ENCODE measurements around the gene NLK.

Gene NLK

GRCh38 chr17:28201315-28201714 lies 158.8 kb downstream of the NLK start:
- no peak for ATAC-seq
- TF ChIP-seq ZFP30 (CRISPR knock-in tag; IDR thresholded peaks at IDR 0.05) (no peak), ESRRG (CRISPR knock-in tag; IDR thresholded peaks at IDR 0.05) (no peak), CSRNP3 (CRISPR knock-in tag; IDR thresholded peaks at IDR 0.05) (no peak), BACH2 (CRISPR knock-in tag; IDR thresholded peaks at IDR 0.05; ENCODE audit: borderline replicate concordance) (no peak), CSDC2 (CRISPR knock-in tag; IDR thresholded peaks at IDR 0.05) (no peak), TSHZ2 (CRISPR knock-in tag; IDR thresholded peaks at IDR 0.05) (no peak), ZNF70 (CRISPR knock-in tag; IDR thresholded peaks at IDR 0.05) (no peak), OSR1 (CRISPR knock-in tag; IDR thresholded peaks at IDR 0.05) (no peak), ISL1 (CRISPR knock-in tag; IDR thresholded peaks at IDR 0.05) (no peak), ZC3H10 (CRISPR knock-in tag; IDR thresholded peaks at IDR 0.05) (no peak), PPARA (CRISPR knock-in tag; IDR thresholded peaks at IDR 0.05; ENCODE audit: borderline replicate concordance) (no peak), ZFP3 (CRISPR knock-in tag; IDR thresholded peaks at IDR 0.05) (no peak), ZNF8 (CRISPR knock-in tag; IDR thresholded peaks at IDR 0.05) (no peak), CREB5 (CRISPR knock-in tag; IDR thresholded peaks at IDR 0.05; ENCODE audit: low read depth) (no peak), POU6F1 (CRISPR knock-in tag; IDR thresholded peaks at IDR 0.05; ENCODE audit: borderline replicate concordance, low read depth) (no peak), TOX (CRISPR knock-in tag; IDR thresholded peaks at IDR 0.05; ENCODE audit: borderline replicate concordance) (no peak), ZNF565 (CRISPR knock-in tag; conservative IDR thresholded peaks at IDR 0.05; ENCODE audit: low read depth) (no peak), RARB (CRISPR knock-in tag; IDR thresholded peaks at IDR 0.05) (no peak), PATZ1 (CRISPR knock-in tag; IDR thresholded peaks at IDR 0.05; ENCODE audit: borderline replicate concordance) (no peak), ARNTL (CRISPR knock-in tag; IDR thresholded peaks at IDR 0.05; ENCODE audit: borderline replicate concordance, low read depth) (no peak)

- no peak for TF ChIP-seq SNAI2 (CRISPR knock-in tag; IDR thresholded peaks at IDR 0.05)
- no peak for TF ChIP-seq TOX (CRISPR knock-in tag; IDR thresholded peaks at IDR 0.05; ENCODE audit: borderline replicate concordance)
- no peak for TF ChIP-seq CSDC2 (CRISPR knock-in tag; IDR thresholded peaks at IDR 0.05)
- no peak for TF ChIP-seq ZNF8 (CRISPR knock-in tag; IDR thresholded peaks at IDR 0.05)
- TF ChIP-seq CREB5 (CRISPR knock-in tag; IDR thresholded peaks at IDR 0.05; ENCODE audit: low read depth), result no peak
- no peak for TF ChIP-seq ZFP3 (CRISPR knock-in tag; IDR thresholded peaks at IDR 0.05)
- no peak for TF ChIP-seq PPARA (CRISPR knock-in tag; IDR thresholded peaks at IDR 0.05; ENCODE audit: borderline replicate concordance)
- TF ChIP-seq ESRRG (CRISPR knock-in tag; IDR thresholded peaks at IDR 0.05), result no peak
- no peak for TF ChIP-seq BACH2 (CRISPR knock-in tag; IDR thresholded peaks at IDR 0.05; ENCODE audit: borderline replicate concordance)
- TF ChIP-seq ISL1 (CRISPR knock-in tag; IDR thresholded peaks at IDR 0.05), result no peak
- TF ChIP-seq PATZ1 (CRISPR knock-in tag; IDR thresholded peaks at IDR 0.05; ENCODE audit: borderline replicate concordance), result no peak
- no peak for ATAC-seq
Observed at GRCh38 chr17:28204244-28204643, 161.8 kb downstream of the NLK start.

All from SK-N-SH treated with all-trans-retinoic acid at 6 μM for 48 hours (cell line).